Loucy (cell line): ENCODE measurements around the gene JAG1.

ENCODE experiments used
- EZH2phosphoT487 ChIP-seq: fragments of 200-600 bp; IDR thresholded peaks from 2 replicates; pipeline ENCODE4 v1.6.1; 2018; ENCODE audit warnings: antibody characterized with exemption, mild to moderate bottlenecking, moderate library complexity, borderline replicate concordance
- TF ChIP-seq, protein P1 (sequence below): fragments of 200-600 bp; sonication (generic); conservative IDR thresholded peaks from 2 replicates; pipeline ENCODE4 v1.5.1; 2014; ENCODE audit warnings: mild to moderate bottlenecking, antibody characterized with exemption, low read length

DNA sequence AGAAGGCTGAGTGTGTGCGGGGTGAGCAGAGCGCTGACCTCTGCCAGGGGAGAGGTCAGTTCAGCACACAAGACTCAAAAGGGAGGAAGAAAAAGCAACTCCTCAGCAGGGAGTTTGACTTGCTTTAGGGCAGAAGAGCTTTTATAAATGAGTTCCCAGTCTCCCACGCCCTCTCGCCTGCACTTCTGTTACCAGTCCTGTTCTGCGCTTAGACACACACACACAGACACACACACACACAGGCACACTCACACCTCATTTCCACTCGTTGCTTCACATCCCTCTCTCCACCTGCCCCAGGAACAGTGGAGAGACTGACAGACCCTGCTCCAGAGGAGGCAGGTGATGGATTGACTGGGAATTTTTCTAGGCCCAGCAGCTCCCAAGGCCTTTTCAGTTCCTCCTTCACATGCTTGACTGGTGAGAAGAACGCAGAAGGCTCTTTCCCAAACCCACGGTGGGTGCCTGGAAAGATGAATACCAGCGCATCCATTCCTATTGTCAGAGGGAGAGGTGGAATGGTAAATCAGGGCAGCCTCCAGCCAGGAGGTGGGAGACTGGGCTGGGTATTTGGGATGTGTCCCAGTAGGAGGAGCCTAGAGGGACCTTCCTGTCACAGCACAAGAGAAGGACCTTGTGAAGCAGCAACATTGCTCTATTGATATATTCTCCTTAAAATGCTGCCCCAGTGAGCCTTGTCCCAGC is 43.7 kb downstream of the JAG1 start:
- TF ChIP-seq, protein P1, sequence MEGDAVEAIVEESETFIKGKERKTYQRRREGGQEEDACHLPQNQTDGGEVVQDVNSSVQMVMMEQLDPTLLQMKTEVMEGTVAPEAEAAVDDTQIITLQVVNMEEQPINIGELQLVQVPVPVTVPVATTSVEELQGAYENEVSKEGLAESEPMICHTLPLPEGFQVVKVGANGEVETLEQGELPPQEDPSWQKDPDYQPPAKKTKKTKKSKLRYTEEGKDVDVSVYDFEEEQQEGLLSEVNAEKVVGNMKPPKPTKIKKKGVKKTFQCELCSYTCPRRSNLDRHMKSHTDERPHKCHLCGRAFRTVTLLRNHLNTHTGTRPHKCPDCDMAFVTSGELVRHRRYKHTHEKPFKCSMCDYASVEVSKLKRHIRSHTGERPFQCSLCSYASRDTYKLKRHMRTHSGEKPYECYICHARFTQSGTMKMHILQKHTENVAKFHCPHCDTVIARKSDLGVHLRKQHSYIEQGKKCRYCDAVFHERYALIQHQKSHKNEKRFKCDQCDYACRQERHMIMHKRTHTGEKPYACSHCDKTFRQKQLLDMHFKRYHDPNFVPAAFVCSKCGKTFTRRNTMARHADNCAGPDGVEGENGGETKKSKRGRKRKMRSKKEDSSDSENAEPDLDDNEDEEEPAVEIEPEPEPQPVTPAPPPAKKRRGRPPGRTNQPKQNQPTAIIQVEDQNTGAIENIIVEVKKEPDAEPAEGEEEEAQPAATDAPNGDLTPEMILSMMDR: no peak
- TF ChIP-seq EZH2phosphoT487: no peak
